Progenitor cell of endocrine pancreas (in vitro differentiated cells): ENCODE data around the gene ZNF195. TPM values are rescaled to one million over a fixed set of nuclear protein-coding genes. Genes with fewer than 3 reads are reported as not detected.
"Not testable (repeated sequence)": the region's sequence is repeated elsewhere in the genome, so short reads cannot be mapped to it uniquely, and the experiment has no call there.

Source experiments
- DNase-seq: peaks from one replicate; pipeline ENCODE4 v3.0.0; 2021; ENCODE audit warnings: low spot score; ENCODE audit not compliant: unreplicated experiment
- H3K27ac Mint-ChIP-seq: 2 replicates; pipeline ENCODE4 v1.8.0; 2021; ENCODE audit warnings: mild to moderate bottlenecking, moderate library complexity, mixed read lengths
- H3K27me3 Mint-ChIP-seq: 2 replicates; pipeline ENCODE4 v1.8.0; 2021; ENCODE audit warnings: mixed read lengths
- H3K36me3 Mint-ChIP-seq: 2 replicates; pipeline ENCODE4 v1.8.0; 2022; ENCODE audit warnings: mixed read lengths; ENCODE audit not compliant: insufficient read depth
- H3K4me1 Mint-ChIP-seq: 2 replicates; pipeline ENCODE4 v1.8.0; 2021; ENCODE audit warnings: low read depth, mixed read lengths
- H3K4me3 Mint-ChIP-seq: 2 replicates; pipeline ENCODE4 v1.8.0; 2021; ENCODE audit warnings: low read depth, mild to moderate bottlenecking, moderate library complexity, mixed read lengths
- H3K9me3 Mint-ChIP-seq: 2 replicates; pipeline ENCODE4 v1.8.0; 2021; ENCODE audit warnings: low read depth, mixed read lengths
- total RNA-seq: library from RNA; stranded (reverse); gene quantifications from 2 replicates; pipeline ENCODE4 v1.2.1, GENCODE V29; 2021
- TF ChIP-seq, protein P1 (sequence below): fragments of 200-600 bp; sonication (generic); IDR thresholded peaks from one replicate; pipeline ENCODE4 v1.5.0; 2021; ENCODE audit warnings: antibody characterized with exemption, mild to moderate bottlenecking; ENCODE audit not compliant: unreplicated experiment

The ZNF195 gene
- total RNA-seq, 1 donor from 2014 or later = 83.9 TPM

DNA sequence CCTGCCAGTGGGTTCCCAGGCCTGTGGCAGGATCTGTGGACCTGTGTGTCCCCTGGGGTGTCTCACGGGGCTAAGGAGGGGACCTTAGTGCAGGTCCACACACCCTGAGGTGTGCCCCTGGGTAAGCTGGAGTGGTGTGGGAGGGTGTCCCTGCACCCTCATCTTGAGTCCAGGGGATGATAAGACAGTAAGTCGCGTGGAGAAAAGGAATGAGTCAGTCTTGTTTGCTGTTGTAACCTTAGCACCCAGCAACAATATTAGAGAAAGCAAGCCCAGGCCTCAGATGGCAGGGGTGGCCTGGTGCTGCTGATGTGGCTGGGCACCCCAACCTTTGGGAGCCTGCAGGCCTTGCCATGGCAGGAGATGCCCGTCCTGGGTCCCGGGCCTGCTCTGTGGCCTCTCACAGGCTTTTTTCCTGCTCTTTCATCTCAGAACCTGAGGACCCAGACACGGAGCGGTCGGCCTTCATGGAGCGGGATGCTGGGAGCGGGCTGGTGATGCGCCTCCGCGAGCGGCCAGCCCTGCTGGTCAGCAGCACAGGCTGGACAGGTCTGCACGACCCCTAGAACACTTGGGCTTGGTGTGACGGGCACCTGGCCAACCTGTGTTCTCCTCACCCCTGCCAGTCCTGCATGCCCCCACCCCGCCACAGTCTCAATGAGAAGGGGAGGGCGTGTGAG lies 23.4 kb upstream of the ZNF195 start:
- H3K36me3 Mint-ChIP-seq, H3K27ac Mint-ChIP-seq, DNase-seq, H3K9me3 Mint-ChIP-seq, H3K4me1 Mint-ChIP-seq, H3K4me3 Mint-ChIP-seq, H3K27me3 Mint-ChIP-seq: not testable (repeated sequence)

DNA sequence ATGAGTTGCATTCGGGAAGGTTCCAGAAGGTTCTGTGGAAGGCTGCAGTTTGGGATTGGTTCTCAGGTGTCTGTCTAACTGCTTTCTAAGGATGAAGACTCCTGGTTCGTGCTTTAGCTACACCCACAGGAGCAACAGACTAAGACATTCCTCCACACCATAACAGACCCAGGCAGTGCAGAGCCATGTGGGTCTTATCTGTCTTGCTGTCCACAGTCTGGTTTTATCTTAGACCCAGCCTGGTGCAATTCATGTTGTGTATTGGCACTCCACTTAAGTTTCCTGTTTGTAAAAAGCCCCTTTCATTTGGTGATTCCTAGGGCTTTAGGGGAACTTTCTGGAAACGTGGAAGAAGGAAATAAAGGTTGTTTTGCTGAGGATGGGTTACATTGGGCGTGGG lies 22.1 kb upstream of the ZNF195 start:
- not testable (repeated sequence) for H3K36me3 Mint-ChIP-seq, H3K9me3 Mint-ChIP-seq, DNase-seq, H3K27ac Mint-ChIP-seq, H3K27me3 Mint-ChIP-seq, H3K4me1 Mint-ChIP-seq, H3K4me3 Mint-ChIP-seq

DNA sequence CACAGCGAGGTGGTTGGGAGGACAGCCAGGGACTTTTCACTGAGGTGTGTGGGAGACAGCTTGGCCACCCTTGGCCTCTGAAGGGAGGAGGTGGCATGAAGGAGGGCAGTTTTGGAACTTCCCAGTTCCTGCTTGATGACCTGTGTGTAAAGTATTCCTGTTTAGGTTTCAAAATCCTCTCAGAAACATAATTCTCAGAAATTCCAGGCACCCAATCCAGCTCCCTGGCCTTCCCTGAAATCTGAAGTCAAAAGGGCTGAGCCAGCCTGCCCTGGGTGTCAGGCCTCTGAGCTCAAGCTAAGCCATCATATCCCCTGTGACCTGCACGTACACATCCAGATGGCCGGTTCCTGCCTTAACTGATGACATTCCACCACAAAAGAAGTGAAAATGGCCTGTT lies 19.6 kb upstream of the ZNF195 start:
- not testable (repeated sequence) for H3K36me3 Mint-ChIP-seq, H3K9me3 Mint-ChIP-seq, DNase-seq, H3K4me3 Mint-ChIP-seq, H3K4me1 Mint-ChIP-seq, H3K27me3 Mint-ChIP-seq, H3K27ac Mint-ChIP-seq

DNA sequence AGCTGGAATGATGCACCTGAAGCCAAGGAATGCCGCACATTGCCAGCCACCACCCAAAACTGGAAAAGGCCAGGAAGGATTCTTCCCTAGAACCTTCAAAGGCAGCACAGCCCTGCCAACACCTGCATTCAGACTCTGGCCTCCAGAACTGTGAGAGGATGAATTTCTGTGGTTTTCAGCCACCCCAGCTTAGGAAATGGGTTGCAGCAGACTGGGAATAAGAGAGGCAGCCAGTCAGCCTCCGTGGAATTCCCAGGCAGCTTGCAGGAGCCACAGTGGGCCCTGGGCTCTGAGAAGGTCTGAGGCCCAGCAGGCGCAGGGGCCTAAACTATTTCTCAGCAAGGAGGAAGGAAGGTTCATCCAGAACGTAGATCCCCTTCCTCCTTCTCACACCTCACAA lies 19.2 kb upstream of the ZNF195 start:
- not testable (repeated sequence) for H3K27me3 Mint-ChIP-seq, H3K36me3 Mint-ChIP-seq, H3K27ac Mint-ChIP-seq, DNase-seq, H3K9me3 Mint-ChIP-seq, H3K4me3 Mint-ChIP-seq, H3K4me1 Mint-ChIP-seq

DNA sequence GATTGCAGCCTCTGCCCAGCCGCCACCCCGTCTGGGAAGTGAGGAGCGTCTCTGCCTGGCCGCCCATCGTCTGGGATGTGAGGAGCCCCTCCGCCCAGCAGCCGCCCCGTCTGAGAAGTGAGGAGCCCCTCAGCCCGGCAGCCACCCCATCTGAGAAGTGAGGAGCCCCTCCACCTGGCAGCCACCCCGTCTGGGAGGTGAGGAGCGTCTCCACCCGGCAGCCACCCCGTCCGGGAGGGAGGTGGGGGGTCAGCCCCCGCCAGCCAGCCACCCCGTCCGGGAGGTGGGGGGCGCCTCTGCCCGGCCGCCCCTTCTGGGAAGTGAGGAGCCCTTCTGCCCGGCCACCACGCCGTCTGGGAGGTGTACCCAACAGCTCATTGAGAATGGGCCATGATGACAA lies 18.3 kb upstream of the ZNF195 start:
- H3K4me3 Mint-ChIP-seq, H3K27ac Mint-ChIP-seq, H3K27me3 Mint-ChIP-seq, DNase-seq, H3K9me3 Mint-ChIP-seq, H3K4me1 Mint-ChIP-seq, H3K36me3 Mint-ChIP-seq: not testable (repeated sequence)

DNA sequence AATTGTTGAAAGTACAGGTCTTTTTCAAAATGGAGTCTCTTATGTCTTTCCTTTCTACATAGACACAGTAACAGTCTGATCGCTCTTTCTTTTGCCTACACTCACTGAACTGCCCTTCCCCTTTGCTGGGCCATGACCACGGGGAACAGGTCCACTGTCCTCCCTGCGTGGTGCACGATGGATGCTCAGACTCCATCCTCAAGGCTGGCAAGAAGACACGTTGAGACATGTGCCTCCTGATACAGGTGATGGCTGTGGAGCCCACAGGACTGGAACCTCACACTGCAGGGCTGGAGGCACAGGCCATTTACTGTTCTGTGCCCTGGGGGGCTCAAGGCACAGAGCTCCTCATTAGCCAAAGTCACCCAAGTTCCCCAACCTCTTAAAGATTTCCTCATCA lies 16.5 kb upstream of the ZNF195 start:
- not testable (repeated sequence) for H3K4me3 Mint-ChIP-seq, H3K36me3 Mint-ChIP-seq, H3K27ac Mint-ChIP-seq, H3K9me3 Mint-ChIP-seq, H3K4me1 Mint-ChIP-seq, DNase-seq, H3K27me3 Mint-ChIP-seq

DNA sequence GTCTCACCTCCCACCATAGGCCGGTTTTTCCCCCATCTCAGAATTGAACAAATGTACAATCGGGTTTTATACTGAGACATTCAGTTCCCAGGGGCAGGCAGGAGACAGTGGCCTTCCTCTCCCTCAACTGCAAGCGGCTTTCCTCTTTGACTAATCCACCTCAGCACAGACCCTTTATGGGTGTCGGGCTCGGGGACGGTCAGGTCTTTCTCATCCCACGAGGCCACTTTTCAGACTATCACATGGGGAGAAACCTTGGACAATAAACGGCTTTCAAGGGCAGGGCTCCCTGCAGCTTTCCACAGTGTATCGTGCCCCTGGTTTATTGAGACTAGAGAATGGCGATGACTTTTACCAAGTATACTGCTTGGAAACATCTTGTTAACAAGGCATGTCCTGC lies 16.0 kb upstream of the ZNF195 start:
- H3K27ac Mint-ChIP-seq, DNase-seq, H3K4me1 Mint-ChIP-seq, H3K27me3 Mint-ChIP-seq, H3K36me3 Mint-ChIP-seq, H3K4me3 Mint-ChIP-seq, H3K9me3 Mint-ChIP-seq: not testable (repeated sequence)

DNA sequence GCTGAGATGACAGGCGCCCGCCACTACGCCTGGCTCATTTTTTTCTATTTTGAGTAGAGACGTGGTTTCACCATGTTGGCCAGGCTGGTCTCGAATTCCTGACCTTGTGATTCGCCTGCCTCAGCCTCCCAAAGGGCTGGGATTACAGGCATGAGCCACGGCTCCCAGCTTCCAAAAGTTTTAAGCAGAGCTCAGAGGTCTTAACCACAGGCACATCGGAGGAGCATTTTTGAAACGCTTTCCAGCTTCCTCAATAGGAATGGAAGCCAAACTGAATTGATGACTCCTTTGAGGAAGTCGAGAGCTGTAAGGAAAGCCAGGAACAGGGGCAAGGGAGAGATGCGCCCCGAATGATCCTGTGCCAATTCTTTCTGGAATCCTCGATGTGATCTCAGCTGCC lies 14.5 kb upstream of the ZNF195 start:
- H3K4me1 Mint-ChIP-seq, H3K36me3 Mint-ChIP-seq, DNase-seq, H3K9me3 Mint-ChIP-seq, H3K27ac Mint-ChIP-seq, H3K4me3 Mint-ChIP-seq, H3K27me3 Mint-ChIP-seq: not testable (repeated sequence)

DNA sequence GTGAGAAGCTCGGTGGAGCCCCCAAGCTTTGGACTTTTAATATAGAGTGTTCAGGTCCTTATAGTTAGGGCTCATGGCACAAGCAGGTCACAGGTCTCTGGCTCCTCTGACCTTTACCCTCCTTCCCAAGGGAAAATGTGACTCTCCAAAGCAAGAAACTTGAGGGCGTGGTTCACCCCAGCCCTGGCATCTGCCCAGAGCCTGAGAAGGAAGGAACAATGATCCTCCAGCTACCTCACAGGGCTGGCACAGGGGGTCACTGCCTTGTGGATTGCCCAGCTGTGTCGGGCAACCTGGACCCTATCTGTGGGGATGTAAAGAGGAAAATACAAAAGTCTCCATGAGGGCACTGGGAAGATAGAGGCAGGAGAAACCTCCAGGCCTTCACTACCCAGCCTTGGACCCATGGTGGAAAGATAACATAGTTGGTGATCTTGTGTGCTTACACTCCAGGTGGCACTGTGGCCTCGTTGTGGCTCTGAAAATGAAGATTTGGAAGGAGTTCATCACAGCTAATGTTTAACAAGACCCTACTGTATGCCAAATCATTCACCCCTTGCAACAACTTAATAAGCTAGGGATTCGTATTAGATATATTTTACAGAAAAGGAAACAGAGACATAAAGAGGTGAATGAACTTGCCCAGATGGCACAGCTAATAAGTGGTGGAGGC lies 3.8 kb upstream of the ZNF195 start:
- H3K27ac Mint-ChIP-seq = no peak overlapping the region
- H3K4me3 Mint-ChIP-seq = no peak overlapping the region
- H3K9me3 Mint-ChIP-seq = peaks cover 7% of the 10 kb centered on the region
- no peak for DNase-seq
- H3K36me3 Mint-ChIP-seq = peaks cover 15% of the 10 kb centered on the region
- TF ChIP-seq, protein P1, sequence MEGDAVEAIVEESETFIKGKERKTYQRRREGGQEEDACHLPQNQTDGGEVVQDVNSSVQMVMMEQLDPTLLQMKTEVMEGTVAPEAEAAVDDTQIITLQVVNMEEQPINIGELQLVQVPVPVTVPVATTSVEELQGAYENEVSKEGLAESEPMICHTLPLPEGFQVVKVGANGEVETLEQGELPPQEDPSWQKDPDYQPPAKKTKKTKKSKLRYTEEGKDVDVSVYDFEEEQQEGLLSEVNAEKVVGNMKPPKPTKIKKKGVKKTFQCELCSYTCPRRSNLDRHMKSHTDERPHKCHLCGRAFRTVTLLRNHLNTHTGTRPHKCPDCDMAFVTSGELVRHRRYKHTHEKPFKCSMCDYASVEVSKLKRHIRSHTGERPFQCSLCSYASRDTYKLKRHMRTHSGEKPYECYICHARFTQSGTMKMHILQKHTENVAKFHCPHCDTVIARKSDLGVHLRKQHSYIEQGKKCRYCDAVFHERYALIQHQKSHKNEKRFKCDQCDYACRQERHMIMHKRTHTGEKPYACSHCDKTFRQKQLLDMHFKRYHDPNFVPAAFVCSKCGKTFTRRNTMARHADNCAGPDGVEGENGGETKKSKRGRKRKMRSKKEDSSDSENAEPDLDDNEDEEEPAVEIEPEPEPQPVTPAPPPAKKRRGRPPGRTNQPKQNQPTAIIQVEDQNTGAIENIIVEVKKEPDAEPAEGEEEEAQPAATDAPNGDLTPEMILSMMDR = no peak
- peaks cover 13% of the 10 kb centered on the region for H3K4me1 Mint-ChIP-seq
- no peaks in the 10 kb centered on the region for H3K27me3 Mint-ChIP-seq
